Stimulated activated CD8-positive, alpha-beta memory T cell treated with anti-CD3 and anti-CD28 coated beads, Interleukin-4, amount 100 ng/mL, for 4 hours (primary cell): Measurements from ENCODE around the gene INCENP.

ENCODE experiments used
- DNase-seq, 2 donors: peaks; one replicate each; pipeline ENCODE4 v3.0.0-alpha.2; 2020; ENCODE audit warnings: low read depth in 2 of 2, low spot score in 1 of 2

INCENP gene

GRCh38 chr11:62140304-62141110 is 16.7 kb downstream of the INCENP start:
- no peak for DNase-seq

GRCh38 chr11:62141111-62142042 is 17.6 kb downstream of the INCENP start:
- no peak for DNase-seq

DNA sequence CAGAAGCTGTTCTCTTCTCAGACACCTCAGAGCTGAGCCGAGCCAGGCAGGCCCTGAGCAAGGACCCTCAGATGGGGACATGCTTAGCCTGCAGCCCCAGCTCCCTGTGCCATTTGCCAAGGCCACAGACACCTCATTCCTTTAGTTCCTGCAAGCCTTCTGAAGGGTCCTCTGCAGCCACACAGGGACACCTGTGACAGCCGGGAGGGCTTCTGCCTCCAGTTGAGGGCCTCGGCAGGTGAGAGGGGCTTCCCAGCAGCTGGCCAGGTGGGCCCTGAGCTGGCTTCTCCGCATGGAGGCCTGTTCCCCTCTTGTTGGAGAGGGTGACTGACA is 18.2 kb downstream of the INCENP start:
- DNase-seq = no peak

DNA sequence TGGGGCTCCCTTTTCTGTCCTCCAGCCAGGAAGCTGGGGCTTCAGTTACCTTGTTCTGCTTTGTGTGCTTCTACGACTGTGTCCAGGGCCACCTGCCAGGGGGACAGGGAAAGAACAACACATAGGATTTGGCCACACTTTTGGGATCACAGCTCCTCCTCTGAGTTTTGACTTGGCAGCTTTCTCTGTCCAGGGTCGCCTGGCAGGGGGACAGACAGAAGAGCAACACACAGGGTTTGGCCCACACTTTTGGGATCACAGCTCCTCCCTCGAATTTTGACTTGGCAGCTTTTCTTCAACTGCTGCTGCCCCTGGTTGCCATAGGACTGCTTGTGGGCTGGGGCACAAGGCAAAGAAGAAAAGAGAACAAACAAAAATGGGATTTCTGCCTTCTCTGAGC is 19.1 kb downstream of the INCENP start:
- DNase-seq = no peak

- no peak for DNase-seq
Observed at GRCh38 chr11:62143727-62144126, 19.9 kb downstream of the INCENP start.

DNA sequence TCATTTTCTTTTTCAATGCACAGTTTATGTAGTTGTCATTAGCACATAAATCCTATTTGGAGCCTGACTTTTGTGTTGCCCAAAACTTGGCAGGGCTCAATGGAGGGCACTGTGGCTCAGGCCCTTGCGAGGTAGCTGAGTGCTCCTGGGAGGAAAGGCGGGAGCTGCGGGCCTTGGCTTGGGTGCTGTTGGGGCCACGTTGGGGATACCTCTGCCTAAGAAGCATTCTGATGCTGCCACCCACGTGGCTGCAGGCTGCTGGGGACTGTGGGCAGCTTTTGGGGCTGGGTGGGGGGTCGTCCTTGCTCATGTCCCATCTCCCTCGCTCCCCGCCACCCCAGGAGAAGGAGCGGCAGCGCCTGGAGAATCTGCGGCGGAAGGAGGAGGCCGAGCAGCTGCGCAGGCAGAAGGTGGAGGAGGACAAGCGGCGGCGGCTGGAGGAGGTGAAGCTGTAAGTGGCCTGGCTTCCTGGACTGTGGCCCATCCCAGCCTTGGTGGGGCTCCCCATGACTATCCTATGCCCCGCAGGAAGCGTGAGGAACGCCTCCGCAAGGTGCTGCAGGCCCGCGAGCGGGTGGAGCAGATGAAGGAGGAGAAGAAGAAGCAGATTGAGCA is 20.9 kb downstream of the INCENP start:
- DNase-seq = no peak

DNA sequence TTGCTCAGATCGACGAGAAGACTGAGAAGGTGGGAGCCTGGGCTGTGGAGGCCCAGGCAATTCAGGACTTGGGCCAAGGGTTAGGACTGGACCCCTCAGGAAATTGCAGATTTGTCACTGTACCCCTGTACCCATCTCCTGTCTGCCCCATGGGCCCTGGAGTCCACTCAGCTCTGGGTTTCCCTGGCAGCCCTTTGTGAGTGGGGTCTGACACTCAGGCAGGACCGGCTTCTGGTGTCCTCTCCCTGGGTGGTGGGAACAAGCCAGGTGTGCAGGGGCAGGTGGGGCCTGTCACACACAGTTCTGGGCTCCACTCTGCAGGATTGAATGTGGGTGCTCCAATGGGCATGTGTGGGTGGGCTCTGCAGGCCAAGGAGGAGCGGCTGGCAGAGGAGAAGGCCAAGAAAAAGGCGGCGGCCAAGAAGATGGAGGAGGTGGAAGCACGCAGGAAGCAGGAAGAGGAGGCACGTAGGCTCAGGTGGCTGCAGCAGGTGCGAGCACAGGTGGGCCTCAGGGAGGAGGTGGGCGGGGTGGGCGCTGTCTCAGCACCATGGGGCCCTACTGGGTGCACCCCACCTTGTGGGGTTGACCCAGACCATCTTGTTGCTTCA is 21.6 kb downstream of the INCENP start:
- no peak for DNase-seq

DNA sequence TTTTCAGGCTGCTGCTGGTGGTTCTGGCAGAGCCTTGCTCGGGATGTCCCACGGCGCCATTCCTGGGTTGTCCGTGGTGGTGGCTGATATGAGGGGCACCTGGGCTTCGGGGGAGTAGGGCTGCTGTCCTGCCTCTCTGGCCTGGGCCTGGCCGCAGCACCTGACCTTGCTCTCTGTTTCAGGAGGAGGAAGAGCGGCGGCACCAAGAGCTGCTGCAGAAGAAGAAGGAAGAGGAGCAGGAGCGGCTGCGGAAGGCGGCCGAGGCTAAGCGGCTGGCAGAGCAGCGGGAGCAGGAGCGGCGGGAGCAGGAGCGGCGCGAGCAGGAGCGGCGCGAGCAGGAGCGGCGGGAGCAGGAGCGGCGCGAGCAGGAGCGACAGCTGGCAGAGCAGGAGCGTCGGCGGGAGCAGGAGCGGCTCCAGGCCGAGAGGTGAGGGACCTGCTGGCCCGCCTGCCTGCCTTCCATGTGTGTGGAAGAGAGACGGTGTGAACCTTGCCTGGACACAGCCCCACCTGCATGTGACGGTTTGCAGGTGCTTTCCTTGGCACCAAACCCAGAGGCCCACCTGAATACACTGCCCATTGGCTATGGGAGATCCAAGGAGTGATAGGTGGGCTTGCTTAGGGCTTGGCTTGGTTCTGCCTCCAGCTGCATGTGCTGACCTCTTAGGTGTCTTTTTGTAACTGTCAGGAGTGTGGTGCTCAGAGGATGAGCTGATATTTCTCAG is 22.8 kb downstream of the INCENP start:
- DNase-seq = no peak

DNA sequence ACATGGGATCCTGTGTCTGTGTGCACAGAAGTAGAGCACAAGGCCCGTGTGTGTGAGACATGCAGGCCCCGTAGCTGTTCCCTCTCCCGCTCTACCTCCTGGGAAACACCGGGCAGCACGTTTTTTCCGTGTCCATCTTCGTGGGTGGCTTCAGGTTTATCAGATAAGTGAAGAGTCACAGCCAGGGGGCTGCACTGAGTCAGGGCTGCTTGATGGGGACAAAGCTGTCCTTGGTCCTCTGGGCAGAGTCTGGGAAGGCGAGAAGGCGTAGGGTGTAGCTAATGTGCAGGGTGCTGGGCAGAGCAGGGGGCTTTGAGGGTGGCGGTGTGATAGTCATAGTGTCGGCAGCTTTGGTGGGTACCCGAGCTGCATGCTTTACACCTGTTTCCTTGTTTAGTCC is 23.7 kb downstream of the INCENP start:
- DNase-seq = no peak

- no peak for DNase-seq
Observed at GRCh38 chr11:62148271-62148980, 24.6 kb downstream of the INCENP start.

DNA sequence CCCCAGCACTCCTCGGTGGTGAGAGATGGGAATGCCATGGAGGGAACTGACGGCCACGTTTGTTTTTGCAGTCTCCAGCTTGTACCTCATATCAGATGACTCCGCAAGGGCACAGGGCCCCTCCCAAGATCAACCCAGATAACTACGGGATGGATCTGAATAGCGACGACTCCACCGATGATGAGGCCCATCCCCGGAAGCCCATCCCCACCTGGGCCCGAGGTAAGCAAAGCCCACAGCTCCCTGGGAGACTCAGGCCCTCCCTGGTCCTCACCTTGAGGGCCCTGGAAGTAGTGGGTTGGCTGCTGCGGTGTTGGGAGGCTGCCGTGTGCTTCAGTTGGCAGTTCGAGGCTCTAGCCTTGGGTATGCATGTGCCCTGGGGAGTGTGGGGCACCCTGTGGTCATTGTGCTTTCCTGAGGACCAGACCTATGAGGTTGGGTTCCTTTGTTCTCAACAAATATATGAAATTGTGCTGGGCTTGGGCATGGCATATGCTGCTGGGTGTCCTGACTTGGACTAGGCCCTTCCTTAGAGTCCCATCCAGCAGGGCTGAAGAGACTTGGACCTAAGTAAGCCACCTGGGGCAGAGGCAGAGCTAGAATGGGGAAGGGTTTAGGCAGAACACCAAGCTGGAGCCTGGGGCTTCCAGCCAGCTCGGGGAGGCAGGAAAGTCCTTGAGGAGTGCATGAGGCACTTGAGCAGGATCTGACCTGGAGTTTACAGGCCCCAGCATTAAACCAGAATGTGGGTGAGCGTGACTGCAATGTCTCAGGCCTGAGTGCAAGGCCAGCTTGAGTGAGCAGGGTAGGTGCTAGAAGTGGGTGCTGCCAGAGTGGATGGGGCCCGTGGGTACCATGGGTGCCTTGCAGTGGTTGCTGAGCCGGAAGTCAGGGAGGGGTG is 26.4 kb downstream of the INCENP start:
- no peak for DNase-seq

GRCh38 chr11:62150887-62151736 is 27.3 kb downstream of the INCENP start:
- no peak for DNase-seq

GRCh38 chr11:62151737-62152102 is 27.9 kb downstream of the INCENP start:
- no peak for DNase-seq

DNA sequence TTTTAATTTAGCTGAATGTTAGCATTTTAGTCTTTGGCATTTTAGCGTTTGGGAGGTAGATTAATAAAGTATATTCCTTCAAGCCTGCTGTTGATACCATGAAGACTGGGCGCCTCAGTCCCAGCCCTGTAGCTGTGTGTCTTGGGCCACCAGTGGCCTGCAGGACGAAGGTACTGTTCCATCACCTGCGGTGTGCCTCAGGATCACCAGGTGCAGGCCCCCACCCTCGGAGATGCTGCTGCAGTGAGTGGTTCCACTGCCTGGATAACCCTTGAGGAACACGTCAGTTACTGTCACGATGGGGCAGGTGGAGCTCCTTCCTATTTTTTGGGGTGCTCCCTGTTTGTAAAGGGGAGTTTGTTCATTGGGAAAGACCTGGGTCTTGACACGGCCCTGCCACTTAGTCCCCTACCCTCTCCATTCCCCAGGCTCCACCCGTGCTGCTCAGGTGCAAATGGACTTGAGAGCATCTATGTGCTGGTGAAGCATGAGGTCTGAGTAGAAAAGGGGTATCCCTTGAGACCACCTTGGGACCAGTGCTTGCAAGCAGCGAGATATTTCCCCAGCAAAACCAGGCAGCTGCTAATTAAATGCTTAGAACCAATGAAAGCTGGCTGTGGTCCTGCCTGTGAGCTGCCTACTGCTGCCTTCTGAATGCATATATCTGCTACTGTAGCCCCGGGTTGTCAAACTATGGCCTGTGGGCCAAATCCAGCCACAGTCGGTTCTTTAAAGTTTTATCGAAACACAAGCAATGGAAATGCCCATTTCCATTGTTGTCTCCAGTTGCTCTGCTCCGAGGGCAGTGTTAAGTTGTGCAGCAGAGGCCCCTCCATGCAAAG is 28.7 kb downstream of the INCENP start:
- no peak for DNase-seq

- DNase-seq = no peak
Observed at GRCh38 chr11:62153087-62153395, 29.2 kb downstream of the INCENP start.

DNA sequence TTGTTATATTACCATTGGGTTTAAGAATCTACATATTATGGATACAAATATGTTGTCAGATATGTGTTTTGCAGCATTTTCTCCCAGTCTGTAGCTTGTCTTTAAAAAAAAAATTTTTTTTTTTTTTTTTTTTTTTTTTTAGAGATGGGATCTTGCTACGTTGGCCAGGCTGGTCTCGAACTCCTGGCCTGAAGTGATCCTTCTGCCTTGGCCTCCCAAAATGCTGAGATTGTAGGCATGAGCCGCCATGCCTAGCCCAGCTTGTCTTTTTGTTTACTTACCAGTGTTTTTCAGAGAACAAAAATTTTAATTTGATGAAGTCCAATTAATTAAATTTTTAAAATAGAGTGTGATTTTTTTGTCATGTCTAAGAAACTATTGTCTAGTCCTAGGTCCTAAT is 29.8 kb downstream of the INCENP start:
- DNase-seq = no peak

GRCh38 chr11:62157603-62158002 is 33.8 kb downstream of the INCENP start:
- no peak for DNase-seq

GRCh38 chr11:62166371-62166770 is 42.6 kb downstream of the INCENP start:
- no peak for DNase-seq
